22Rv1 (cell line): ENCODE measurements around the gene EHD4.

Experiments used
- CTCF ChIP-seq: fragments of 450-650 bp; IDR thresholded peaks from 2 replicates; pipeline ENCODE4 v1.5.1; 2017; ENCODE audit warnings: mild to moderate bottlenecking
- ZFX ChIP-seq: fragments of 450-650 bp; IDR thresholded peaks from 2 replicates; pipeline ENCODE4 v1.6.1; 2017; ENCODE audit warnings: antibody characterized with exemption, borderline replicate concordance

GRCh38 chr15:41933771-41934170 lies 38.6 kb downstream of the EHD4 start:
- TF ChIP-seq CTCF (no peak), ZFX (no peak)
